ENCODE data around the gene RYR3. TPM values are rescaled to one million over a fixed set of nuclear protein-coding genes. Genes with fewer than 3 reads are reported as not detected.

RYR3 gene
- total RNA-seq, 1 experiment from 2014 or later: not detected

DNA sequence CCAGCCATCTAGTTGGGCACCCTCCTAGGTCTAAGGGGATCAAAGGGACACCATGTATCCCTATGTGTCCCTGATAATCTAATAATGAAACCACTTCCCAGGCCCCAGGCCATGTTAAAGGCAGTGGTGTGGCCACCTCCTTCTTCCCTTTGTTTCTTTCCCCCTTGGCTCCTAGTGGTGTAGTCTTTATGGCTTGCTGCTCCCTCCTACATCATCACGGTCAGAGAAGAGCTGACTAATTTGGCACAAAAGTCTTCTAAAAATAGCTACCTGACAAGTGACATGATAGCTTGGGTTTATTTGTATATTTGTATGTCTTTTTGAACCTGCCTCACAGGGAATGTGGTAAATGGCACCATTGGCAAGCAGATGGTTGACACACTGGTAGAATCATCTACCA is 526.5 kb downstream of the RYR3 start:
- Histone ChIP-seq H3K9me3 (ENCODE audit: low read length) (no peaks in the 10 kb centered on the region), H3K36me3 (ENCODE audit: insufficient read depth, low read length) (no peaks in the 10 kb centered on the region), H3K79me2 (ENCODE audit: low read length) (no peaks in the 10 kb centered on the region)

DNA sequence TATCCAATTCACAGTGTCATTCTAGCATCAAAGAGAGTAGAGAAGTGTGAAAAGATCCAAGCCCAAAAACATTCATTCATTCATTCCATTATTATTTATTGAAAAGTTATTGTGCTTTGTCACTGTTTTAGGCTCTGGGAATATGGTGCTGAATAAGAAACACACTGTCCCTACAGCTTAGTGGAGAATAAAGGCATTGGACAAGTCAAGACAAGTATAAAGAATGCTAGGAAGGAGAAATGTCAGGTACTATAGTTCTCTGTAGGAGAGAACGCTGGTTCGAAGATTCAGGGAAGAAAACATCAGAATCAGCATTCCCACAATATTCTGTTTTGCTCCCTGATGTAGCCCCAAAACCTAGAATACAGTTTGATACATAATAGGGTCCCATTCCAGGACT is 528.8 kb downstream of the RYR3 start:
- H3K9ac ChIP-seq (ENCODE audit: low read length): no peak overlapping the region
- H3K9me2 ChIP-seq (replicated peaks; ENCODE audit: insufficient read depth, low read length): no peaks in the 10 kb centered on the region
- H3K36me3 ChIP-seq (ENCODE audit: insufficient read depth, low read length): no peaks in the 10 kb centered on the region
- no peak overlapping the region for H2AFZ ChIP-seq (ENCODE audit: low read length)
- no peak overlapping the region for H3K4me3 ChIP-seq (ENCODE audit: low read length)
- no peaks in the 10 kb centered on the region for H3K79me2 ChIP-seq (ENCODE audit: low read length)
- DNase-seq: no peak
- no peaks in the 10 kb centered on the region for H3K4me1 ChIP-seq (ENCODE audit: low read length)
- H4K20me1 ChIP-seq (ENCODE audit: insufficient read depth, low read depth, low read length): no peaks in the 10 kb centered on the region
- no peak overlapping the region for H3K27ac ChIP-seq (ENCODE audit: low read length)
- no peak overlapping the region for H3K4me2 ChIP-seq (ENCODE audit: low read depth, low read length, poor library complexity, severe bottlenecking)
- no peaks in the 10 kb centered on the region; the same call in 1 of the 2 replicates for H3K27me3 ChIP-seq (ENCODE audit: low read length)
- H3K9me3 ChIP-seq (ENCODE audit: low read length): no peaks in the 10 kb centered on the region

More for the DNA sequence above, 526.5 kb downstream of the RYR3 start:
- Histone ChIP-seq H3K4me2 (ENCODE audit: low read depth, low read length, poor library complexity, severe bottlenecking) (no peak overlapping the region), H3K27me3 (ENCODE audit: low read length) (no peaks in the 10 kb centered on the region; the same call in 1 of the 2 replicates), H4K20me1 (ENCODE audit: insufficient read depth, low read depth, low read length) (no peaks in the 10 kb centered on the region), H3K9ac (ENCODE audit: low read length) (no peak overlapping the region), H3K4me3 (ENCODE audit: low read length) (no peak overlapping the region), H3K4me1 (ENCODE audit: low read length) (no peaks in the 10 kb centered on the region), H3K27ac (ENCODE audit: low read length) (no peak overlapping the region), H3K9me2 (replicated peaks; ENCODE audit: insufficient read depth, low read length) (no peaks in the 10 kb centered on the region), H2AFZ (ENCODE audit: low read length) (no peak overlapping the region)
- no peak for DNase-seq

DNA sequence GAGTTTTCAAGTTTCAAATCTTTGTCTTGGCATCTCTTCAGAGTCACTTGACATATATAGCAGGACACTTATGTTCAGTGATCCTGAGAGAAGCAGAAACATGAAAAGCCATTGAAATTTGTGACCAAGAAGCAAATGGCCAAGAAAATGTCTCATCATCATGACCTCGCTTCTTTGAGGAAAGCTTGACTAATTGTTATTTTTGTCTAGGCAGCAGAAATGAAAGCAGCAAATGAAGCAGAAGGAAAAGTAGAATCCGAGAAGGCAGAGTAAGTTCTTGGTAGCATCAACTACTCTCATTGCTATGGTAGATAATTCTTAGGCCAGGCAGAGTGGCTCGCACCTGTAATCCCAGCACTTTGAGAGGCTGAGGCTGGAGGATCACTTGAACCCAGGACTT is 529.8 kb downstream of the RYR3 start:
- Histone ChIP-seq H4K20me1 (ENCODE audit: insufficient read depth, low read depth, low read length) (no peaks in the 10 kb centered on the region), H3K27ac (ENCODE audit: low read length) (no peak overlapping the region), H3K9ac (ENCODE audit: low read length) (no peak overlapping the region), H3K9me3 (ENCODE audit: low read length) (no peaks in the 10 kb centered on the region), H3K27me3 (ENCODE audit: low read length) (no peaks in the 10 kb centered on the region; the same call in 1 of the 2 replicates), H3K4me1 (ENCODE audit: low read length) (no peaks in the 10 kb centered on the region), H3K79me2 (ENCODE audit: low read length) (no peaks in the 10 kb centered on the region), H2AFZ (ENCODE audit: low read length) (no peak overlapping the region), H3K4me3 (ENCODE audit: low read length) (no peak overlapping the region), H3K4me2 (ENCODE audit: low read depth, low read length, poor library complexity, severe bottlenecking) (no peak overlapping the region), H3K36me3 (ENCODE audit: insufficient read depth, low read length) (no peaks in the 10 kb centered on the region), H3K9me2 (replicated peaks; ENCODE audit: insufficient read depth, low read length) (no peaks in the 10 kb centered on the region)
- DNase-seq: no peak

DNA sequence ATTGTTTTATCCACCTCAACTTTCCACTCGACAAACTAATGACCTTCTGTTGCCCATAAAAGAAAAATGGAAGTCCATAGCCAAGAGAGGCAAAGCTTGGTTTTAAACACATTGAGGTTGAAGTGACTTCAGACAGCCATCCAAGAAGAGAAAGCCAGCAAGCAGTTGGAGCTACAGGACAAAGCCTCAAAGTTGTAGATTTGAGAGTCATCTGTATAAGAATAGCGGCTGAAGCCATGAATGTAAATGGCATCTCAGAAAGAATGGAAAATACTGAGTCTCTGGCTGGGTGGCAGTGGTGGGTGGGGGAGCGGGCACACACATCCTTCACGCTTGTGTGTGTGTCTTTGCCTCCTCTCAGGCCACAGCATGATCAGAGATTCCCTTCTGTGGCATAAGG is 533.4 kb downstream of the RYR3 start:
- H3K9ac ChIP-seq (ENCODE audit: low read length): no peak overlapping the region
- H3K9me3 ChIP-seq (ENCODE audit: low read length): no peaks in the 10 kb centered on the region
- H3K9me2 ChIP-seq (replicated peaks; ENCODE audit: insufficient read depth, low read length): no peaks in the 10 kb centered on the region
- no peak overlapping the region for H3K4me2 ChIP-seq (ENCODE audit: low read depth, low read length, poor library complexity, severe bottlenecking)
- no peak for DNase-seq
- no peaks in the 10 kb centered on the region for H3K4me1 ChIP-seq (ENCODE audit: low read length)
- no peak overlapping the region for H3K4me3 ChIP-seq (ENCODE audit: low read length)
- H3K79me2 ChIP-seq (ENCODE audit: low read length): no peaks in the 10 kb centered on the region
- no peak overlapping the region for H2AFZ ChIP-seq (ENCODE audit: low read length)
- H3K36me3 ChIP-seq (ENCODE audit: insufficient read depth, low read length): no peaks in the 10 kb centered on the region
- no peaks in the 10 kb centered on the region; the same call in 1 of the 2 replicates for H3K27me3 ChIP-seq (ENCODE audit: low read length)
- H3K27ac ChIP-seq (ENCODE audit: low read length): no peak overlapping the region
- H4K20me1 ChIP-seq (ENCODE audit: insufficient read depth, low read depth, low read length): no peaks in the 10 kb centered on the region

DNA sequence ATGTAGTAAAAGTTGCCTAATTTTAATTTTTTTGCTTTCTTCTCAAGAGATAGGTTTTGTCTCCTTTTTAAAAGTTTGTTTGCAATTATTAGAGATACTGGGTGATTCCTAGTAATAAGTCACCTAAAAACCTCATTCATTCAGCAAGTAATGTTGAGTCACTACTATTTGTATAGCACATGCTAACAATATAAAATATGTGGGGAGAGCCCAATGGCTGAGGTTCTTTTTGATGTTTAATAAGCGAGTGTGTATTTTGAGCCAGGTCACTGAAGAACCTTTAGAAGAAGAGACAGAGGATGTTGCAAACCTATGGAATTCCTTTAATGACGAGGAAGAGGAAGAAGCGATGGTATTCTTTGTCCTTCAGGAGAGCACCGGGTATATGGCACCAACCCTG is 533.8 kb downstream of the RYR3 start:
- Histone ChIP-seq H4K20me1 (ENCODE audit: insufficient read depth, low read depth, low read length) (no peaks in the 10 kb centered on the region), H2AFZ (ENCODE audit: low read length) (no peak overlapping the region), H3K27ac (ENCODE audit: low read length) (no peak overlapping the region), H3K4me3 (ENCODE audit: low read length) (no peak overlapping the region), H3K79me2 (ENCODE audit: low read length) (no peaks in the 10 kb centered on the region), H3K36me3 (ENCODE audit: insufficient read depth, low read length) (no peaks in the 10 kb centered on the region), H3K4me2 (ENCODE audit: low read depth, low read length, poor library complexity, severe bottlenecking) (no peak overlapping the region), H3K9me2 (replicated peaks; ENCODE audit: insufficient read depth, low read length) (no peaks in the 10 kb centered on the region), H3K9me3 (ENCODE audit: low read length) (no peaks in the 10 kb centered on the region), H3K4me1 (ENCODE audit: low read length) (no peaks in the 10 kb centered on the region), H3K9ac (ENCODE audit: low read length) (no peak overlapping the region), H3K27me3 (ENCODE audit: low read length) (no peaks in the 10 kb centered on the region; the same call in 1 of the 2 replicates)
- no peak for DNase-seq

DNA sequence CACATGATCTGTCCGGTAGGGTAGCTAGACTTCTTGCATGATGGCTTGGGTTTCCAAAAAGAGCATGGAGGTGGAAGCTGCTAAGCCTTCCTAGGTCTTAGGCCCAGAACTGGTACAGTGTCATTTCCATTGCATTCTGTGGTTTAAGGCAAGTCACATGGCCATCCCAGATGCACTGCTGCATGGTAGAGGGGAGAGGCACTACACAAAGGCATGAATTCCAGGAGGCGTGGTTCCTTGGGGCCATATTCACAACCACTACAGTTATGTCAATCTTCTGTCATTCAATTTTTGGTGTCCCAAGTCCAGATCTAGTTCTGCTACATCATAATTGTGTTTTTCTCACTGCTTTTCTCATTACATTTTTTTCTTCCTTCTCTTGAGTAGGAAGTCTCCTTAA is 535.4 kb downstream of the RYR3 start:
- H3K9me2 ChIP-seq (replicated peaks; ENCODE audit: insufficient read depth, low read length): no peaks in the 10 kb centered on the region

DNA sequence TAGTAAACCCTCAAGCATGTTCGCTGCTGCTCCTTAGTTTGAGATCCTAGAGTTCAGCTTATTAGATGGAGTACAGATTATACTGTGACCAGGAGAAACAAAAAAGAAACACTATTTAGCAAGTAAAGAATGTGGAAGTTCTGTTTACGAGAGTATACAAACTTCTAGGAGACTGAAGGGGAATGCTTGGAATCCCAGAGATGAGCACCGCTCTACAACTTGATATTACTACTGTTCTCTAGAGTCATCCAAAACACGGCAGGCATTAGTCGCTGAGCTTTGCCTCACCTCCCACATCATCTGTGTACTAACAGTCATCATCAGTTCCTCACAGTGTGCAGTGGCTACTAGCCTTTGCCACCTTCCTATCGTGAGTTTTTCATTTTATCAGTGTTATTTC is 536.1 kb downstream of the RYR3 start:
- Histone ChIP-seq H3K4me2 (ENCODE audit: low read depth, low read length, poor library complexity, severe bottlenecking) (no peak overlapping the region), H4K20me1 (ENCODE audit: insufficient read depth, low read depth, low read length) (no peaks in the 10 kb centered on the region), H3K27ac (ENCODE audit: low read length) (no peak overlapping the region), H3K9me3 (ENCODE audit: low read length) (no peaks in the 10 kb centered on the region), H3K4me1 (ENCODE audit: low read length) (no peaks in the 10 kb centered on the region), H3K79me2 (ENCODE audit: low read length) (no peaks in the 10 kb centered on the region), H3K9ac (ENCODE audit: low read length) (no peak overlapping the region), H2AFZ (ENCODE audit: low read length) (no peak overlapping the region), H3K27me3 (ENCODE audit: low read length) (no peaks in the 10 kb centered on the region), H3K36me3 (ENCODE audit: insufficient read depth, low read length) (no peaks in the 10 kb centered on the region), H3K4me3 (ENCODE audit: low read length) (no peak overlapping the region), H3K9me2 (replicated peaks; ENCODE audit: insufficient read depth, low read length) (no peaks in the 10 kb centered on the region)
- DNase-seq: no peak

More for the DNA sequence above, 535.4 kb downstream of the RYR3 start:
- no peak for DNase-seq
- no peak overlapping the region for H3K4me2 ChIP-seq (ENCODE audit: low read depth, low read length, poor library complexity, severe bottlenecking)
- no peak overlapping the region for H3K9ac ChIP-seq (ENCODE audit: low read length)
- no peaks in the 10 kb centered on the region for H3K4me1 ChIP-seq (ENCODE audit: low read length)
- H4K20me1 ChIP-seq (ENCODE audit: insufficient read depth, low read depth, low read length): no peaks in the 10 kb centered on the region
- H3K9me3 ChIP-seq (ENCODE audit: low read length): no peaks in the 10 kb centered on the region
- H3K27me3 ChIP-seq (ENCODE audit: low read length): no peaks in the 10 kb centered on the region
- H3K27ac ChIP-seq (ENCODE audit: low read length): no peak overlapping the region
- no peaks in the 10 kb centered on the region for H3K36me3 ChIP-seq (ENCODE audit: insufficient read depth, low read length)
- H3K4me3 ChIP-seq (ENCODE audit: low read length): no peak overlapping the region
- no peaks in the 10 kb centered on the region for H3K79me2 ChIP-seq (ENCODE audit: low read length)
- H2AFZ ChIP-seq (ENCODE audit: low read length): no peak overlapping the region

GRCh38 chr15:33848011-33848410 is 537.2 kb downstream of the RYR3 start:
- H3K79me2 ChIP-seq (ENCODE audit: low read length): no peaks in the 10 kb centered on the region
- DNase-seq: no peak
- H3K4me2 ChIP-seq (ENCODE audit: low read depth, low read length, poor library complexity, severe bottlenecking): no peak overlapping the region
- no peaks in the 10 kb centered on the region for H4K20me1 ChIP-seq (ENCODE audit: insufficient read depth, low read depth, low read length)
- no peak overlapping the region for H2AFZ ChIP-seq (ENCODE audit: low read length)
- H3K9ac ChIP-seq (ENCODE audit: low read length): no peak overlapping the region
- H3K4me3 ChIP-seq (ENCODE audit: low read length): no peak overlapping the region
- H3K27ac ChIP-seq (ENCODE audit: low read length): no peak overlapping the region
- no peaks in the 10 kb centered on the region for H3K9me3 ChIP-seq (ENCODE audit: low read length)
- H3K9me2 ChIP-seq (replicated peaks; ENCODE audit: insufficient read depth, low read length): no peaks in the 10 kb centered on the region
- H3K4me1 ChIP-seq (ENCODE audit: low read length): no peaks in the 10 kb centered on the region
- H3K36me3 ChIP-seq (ENCODE audit: insufficient read depth, low read length): no peaks in the 10 kb centered on the region
- H3K27me3 ChIP-seq (ENCODE audit: low read length): no peaks in the 10 kb centered on the region

GRCh38 chr15:33851079-33851478 is 540.3 kb downstream of the RYR3 start:
- Histone ChIP-seq H3K79me2 (ENCODE audit: low read length) (no peaks in the 10 kb centered on the region), H3K9me3 (ENCODE audit: low read length) (no peaks in the 10 kb centered on the region), H3K36me3 (ENCODE audit: insufficient read depth, low read length) (no peaks in the 10 kb centered on the region), H3K9me2 (replicated peaks; ENCODE audit: insufficient read depth, low read length) (no peaks in the 10 kb centered on the region), H3K4me3 (ENCODE audit: low read length) (no peak overlapping the region), H3K4me2 (ENCODE audit: low read depth, low read length, poor library complexity, severe bottlenecking) (no peak overlapping the region), H3K4me1 (ENCODE audit: low read length) (no peaks in the 10 kb centered on the region), H3K9ac (ENCODE audit: low read length) (no peak overlapping the region), H3K27me3 (ENCODE audit: low read length) (no peaks in the 10 kb centered on the region), H4K20me1 (ENCODE audit: insufficient read depth, low read depth, low read length) (no peaks in the 10 kb centered on the region), H2AFZ (ENCODE audit: low read length) (no peak overlapping the region), H3K27ac (ENCODE audit: low read length) (no peak overlapping the region)
- no peak for DNase-seq

All from Karpas-422 (cell line).